ENCODE data around the gene HSPA8.

HSPA8 gene

DNA sequence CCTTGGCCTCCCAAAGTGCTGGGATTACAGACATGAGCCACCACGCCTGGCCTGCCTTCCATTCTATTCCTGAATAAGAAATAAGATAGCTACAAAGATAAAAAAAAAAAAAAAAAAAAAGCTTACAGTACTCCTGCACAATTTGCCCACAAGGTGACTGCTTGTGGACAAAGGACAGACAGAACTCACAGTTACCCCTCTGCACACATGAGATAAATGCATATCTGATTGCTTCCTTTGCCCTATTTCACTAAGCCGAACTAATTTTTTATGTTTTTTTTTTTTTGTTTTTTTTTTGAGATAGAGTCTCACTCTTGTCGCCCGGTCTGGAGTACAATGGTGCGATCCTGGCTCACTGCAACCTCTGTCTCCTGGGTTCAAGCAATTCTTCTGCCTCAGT is 23.6 kb upstream of the HSPA8 start:
- H3K4me3 ChIP-seq (ENCODE audit: low read depth, low read length), result no peak overlapping the region
- TF ChIP-seq, protein P1, sequence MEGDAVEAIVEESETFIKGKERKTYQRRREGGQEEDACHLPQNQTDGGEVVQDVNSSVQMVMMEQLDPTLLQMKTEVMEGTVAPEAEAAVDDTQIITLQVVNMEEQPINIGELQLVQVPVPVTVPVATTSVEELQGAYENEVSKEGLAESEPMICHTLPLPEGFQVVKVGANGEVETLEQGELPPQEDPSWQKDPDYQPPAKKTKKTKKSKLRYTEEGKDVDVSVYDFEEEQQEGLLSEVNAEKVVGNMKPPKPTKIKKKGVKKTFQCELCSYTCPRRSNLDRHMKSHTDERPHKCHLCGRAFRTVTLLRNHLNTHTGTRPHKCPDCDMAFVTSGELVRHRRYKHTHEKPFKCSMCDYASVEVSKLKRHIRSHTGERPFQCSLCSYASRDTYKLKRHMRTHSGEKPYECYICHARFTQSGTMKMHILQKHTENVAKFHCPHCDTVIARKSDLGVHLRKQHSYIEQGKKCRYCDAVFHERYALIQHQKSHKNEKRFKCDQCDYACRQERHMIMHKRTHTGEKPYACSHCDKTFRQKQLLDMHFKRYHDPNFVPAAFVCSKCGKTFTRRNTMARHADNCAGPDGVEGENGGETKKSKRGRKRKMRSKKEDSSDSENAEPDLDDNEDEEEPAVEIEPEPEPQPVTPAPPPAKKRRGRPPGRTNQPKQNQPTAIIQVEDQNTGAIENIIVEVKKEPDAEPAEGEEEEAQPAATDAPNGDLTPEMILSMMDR (IDR thresholded peaks at IDR 0.05; ENCODE audit: low read depth, low read length, missing control alignments), result no peak
- no peak for DNase-seq (ENCODE audit: low read depth)

DNA sequence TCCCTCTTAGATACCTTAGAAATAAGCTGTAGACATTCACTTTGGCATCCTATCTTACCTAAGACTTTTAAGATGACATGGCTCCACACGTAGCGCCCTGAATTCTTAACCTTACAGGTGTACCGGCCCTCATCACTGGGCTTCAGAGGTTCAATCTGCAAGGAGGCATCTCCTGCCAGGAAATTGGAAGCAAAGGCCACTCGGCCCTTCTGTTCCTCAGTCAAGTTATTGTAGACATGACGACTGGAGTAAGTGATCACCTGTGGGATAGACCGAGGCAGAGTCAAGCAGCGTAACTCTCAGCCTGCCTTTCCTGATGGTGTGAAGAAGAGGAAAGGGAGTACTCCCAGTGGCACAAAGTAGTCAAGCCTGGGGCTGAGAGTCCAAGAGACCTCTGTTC is 22.5 kb upstream of the HSPA8 start:
- TF ChIP-seq, protein P1 (IDR thresholded peaks at IDR 0.05; ENCODE audit: low read depth, low read length, missing control alignments), result no peak
- no peak for DNase-seq (ENCODE audit: low read depth)

DNA sequence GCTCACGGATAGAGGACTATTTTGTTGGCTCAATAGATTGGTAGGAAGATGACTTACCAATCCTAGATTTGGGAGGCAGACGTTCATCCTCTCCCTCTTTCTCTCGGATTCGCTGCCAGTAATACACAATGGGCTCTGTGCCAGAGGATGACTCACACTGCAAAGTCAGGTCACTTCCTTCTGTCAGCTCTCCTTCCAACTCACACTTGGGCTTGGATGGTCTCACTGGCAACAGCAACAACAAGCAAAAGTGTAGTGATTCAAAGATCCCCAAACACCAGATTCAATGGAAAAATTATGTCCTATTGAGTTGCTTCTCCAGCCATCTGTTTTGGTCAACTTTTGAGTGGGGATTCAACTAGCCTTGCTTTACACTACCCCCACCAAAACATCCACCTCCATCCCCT is 21.7 kb upstream of the HSPA8 start:
- H3K4me3 ChIP-seq (ENCODE audit: low read depth, low read length), result no peak overlapping the region
- TF ChIP-seq, protein P1 (IDR thresholded peaks at IDR 0.05; ENCODE audit: low read depth, low read length, missing control alignments), result no peak
- DNase-seq (ENCODE audit: low read depth), result no peak

More for the DNA sequence above, 22.5 kb upstream of the HSPA8 start:
- H3K4me3 ChIP-seq (ENCODE audit: low read depth, low read length), result no peak overlapping the region

DNA sequence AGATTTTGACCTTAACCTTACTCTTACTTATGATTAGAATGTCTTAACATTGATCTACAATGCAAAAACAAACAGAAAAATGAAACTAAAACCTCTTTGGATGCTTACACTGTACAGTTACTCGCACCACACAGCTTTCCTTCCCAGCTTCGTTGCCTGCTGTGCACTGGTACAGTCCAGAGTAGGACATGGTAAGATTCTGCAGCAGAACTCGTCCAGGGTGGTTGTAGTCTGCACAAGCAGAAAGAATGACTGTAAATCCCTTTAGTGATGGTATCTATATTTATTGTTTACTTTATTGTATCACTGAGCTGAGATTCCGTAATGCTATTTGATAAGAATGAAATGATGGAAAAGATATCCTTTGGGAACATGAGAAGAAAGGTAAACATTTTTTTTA is 21.0 kb upstream of the HSPA8 start:
- no peak for DNase-seq (ENCODE audit: low read depth)
- no peak overlapping the region for H3K4me3 ChIP-seq (ENCODE audit: low read depth, low read length)
- TF ChIP-seq, protein P1 (IDR thresholded peaks at IDR 0.05; ENCODE audit: low read depth, low read length, missing control alignments), result no peak

DNA sequence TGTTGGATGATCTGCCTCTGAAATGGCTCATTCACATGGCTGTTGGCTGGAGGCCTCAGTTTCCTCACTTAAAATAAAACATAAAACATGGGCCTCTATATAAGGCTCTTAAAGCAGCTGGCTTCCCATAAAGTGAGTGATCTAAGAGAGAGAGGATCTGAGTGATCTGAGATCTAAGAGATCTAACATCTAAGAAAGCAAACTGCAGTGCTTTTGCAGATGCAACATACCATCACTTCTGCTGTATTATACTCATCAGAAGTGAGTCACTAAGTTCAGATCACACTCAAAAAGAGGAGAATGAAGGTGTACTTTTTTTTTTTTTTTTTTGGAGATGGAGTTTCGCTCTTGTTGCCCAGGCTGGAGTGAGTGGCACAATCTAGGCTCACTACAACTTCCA is 18.1 kb upstream of the HSPA8 start:
- no peak overlapping the region for H3K4me3 ChIP-seq (ENCODE audit: low read depth, low read length)
- DNase-seq (ENCODE audit: low read depth), result no peak
- TF ChIP-seq, protein P1 (IDR thresholded peaks at IDR 0.05; ENCODE audit: low read depth, low read length, missing control alignments), result no peak

DNA sequence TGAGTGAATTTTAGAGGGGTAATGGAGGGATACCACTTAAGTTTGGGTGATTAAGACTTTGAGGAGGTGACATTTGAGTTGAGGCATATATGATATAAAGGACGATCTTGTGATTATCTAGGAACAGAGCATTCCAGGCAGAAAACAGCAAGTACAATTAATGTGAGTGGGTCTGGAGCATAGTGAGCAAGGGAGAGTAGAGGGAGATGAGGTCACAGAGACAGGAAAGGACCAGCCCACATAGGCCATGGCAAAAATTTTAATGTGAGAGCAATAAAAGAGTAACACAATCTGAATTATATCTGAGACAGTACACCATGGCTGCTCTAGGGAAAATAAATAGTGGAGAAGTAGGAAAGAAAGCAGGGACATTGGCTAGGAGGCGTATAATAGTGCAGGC is 14.5 kb upstream of the HSPA8 start:
- TF ChIP-seq, protein P1 (IDR thresholded peaks at IDR 0.05; ENCODE audit: low read depth, low read length, missing control alignments), result no peak
- DNase-seq (ENCODE audit: low read depth), result no peak
- H3K4me3 ChIP-seq (ENCODE audit: low read depth, low read length), result no peak overlapping the region

DNA sequence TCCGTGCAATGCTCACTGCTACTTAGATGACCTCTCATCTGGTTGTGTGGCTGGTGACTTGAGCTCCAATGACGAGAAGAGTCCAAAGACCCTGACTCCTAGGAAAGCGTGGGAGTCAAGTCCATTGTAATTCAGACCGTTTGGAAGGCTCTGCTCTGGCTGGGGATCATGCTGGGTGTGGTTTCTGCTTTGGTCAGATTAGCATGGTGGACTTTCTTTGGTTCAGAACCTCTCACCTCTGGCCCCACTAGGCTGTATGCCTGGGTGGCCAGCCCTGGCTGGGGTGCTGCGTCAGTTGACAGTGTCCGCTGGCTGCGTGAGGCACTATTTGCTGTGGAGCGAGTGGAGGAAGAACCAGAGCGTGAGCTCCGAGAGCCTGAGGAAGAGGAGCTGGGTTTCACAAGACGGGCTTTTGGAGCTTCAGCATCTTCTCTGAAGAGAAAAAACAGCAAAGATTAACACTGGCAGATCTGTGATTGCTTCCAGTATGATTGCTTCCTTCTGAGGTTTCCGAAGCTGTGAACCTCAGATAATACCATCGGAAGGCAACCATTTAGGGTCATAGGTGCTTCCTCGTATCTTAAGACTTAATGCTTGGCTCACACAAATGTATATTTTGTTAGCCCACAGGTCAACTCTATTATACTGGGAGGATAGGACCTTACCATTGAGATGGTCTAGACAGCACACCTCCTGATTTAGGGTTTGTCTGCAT is 11.6 kb upstream of the HSPA8 start:
- TF ChIP-seq, protein P1 (IDR thresholded peaks at IDR 0.05; ENCODE audit: low read depth, low read length, missing control alignments), result no peak
- H3K4me3 ChIP-seq (ENCODE audit: low read depth, low read length), result no peak overlapping the region
- DNase-seq (ENCODE audit: low read depth), result no peak

Measured in GM12864 (cell line).